GM21447 (cell line): Measurements from ENCODE around the gene ELF4.

ENCODE experiments used
- ATAC-seq: cut with Tn5 transposase; IDR thresholded peaks from one replicate; pipeline ENCODE4 v1.9.1; 2021; ENCODE audit not compliant: unreplicated experiment

The ELF4 gene

GRCh38 chrX:130110379-130111219 lies at the start of gene ELF4:
Gene ELF4, minus strand, starts transcription at chrX:130110497. Its CDS starts 29,167 bp downstream, at chrX:130081330.
- ATAC-seq: peak; percentile 36

GRCh38 chrX:130159776-130160175 lies 49.5 kb upstream of the ELF4 start:
- ATAC-seq: no peak

- ATAC-seq: no peak
These were observed 48.0 kb upstream of the ELF4 start for GRCh38 chrX:130158311-130158710.

- no peak for ATAC-seq
These were observed 45.3 kb upstream of the ELF4 start for GRCh38 chrX:130155564-130155963.

GRCh38 chrX:130147631-130148030 lies 37.3 kb upstream of the ELF4 start:
- ATAC-seq: no peak

GRCh38 chrX:130145123-130145522 lies 34.8 kb upstream of the ELF4 start:
- no peak for ATAC-seq

- no peak for ATAC-seq
These were observed 34.2 kb upstream of the ELF4 start for GRCh38 chrX:130144509-130144908.

GRCh38 chrX:130139474-130140201 lies 29.3 kb upstream of the ELF4 start:
- no peak for ATAC-seq

- ATAC-seq: no peak
These were observed 26.7 kb upstream of the ELF4 start for GRCh38 chrX:130136961-130137360.

GRCh38 chrX:130136496-130136895 lies 26.2 kb upstream of the ELF4 start:
- ATAC-seq: no peak

GRCh38 chrX:130130990-130131389 lies 20.7 kb upstream of the ELF4 start:
- no peak for ATAC-seq

GRCh38 chrX:130125091-130125874 lies 15.0 kb upstream of the ELF4 start:
- ATAC-seq: no peak

- ATAC-seq: no peak
These were observed 14.3 kb upstream of the ELF4 start for GRCh38 chrX:130124577-130124976.

- no peak for ATAC-seq
These were observed 11.2 kb upstream of the ELF4 start for GRCh38 chrX:130121505-130121800.

GRCh38 chrX:130120746-130121504 lies 10.6 kb upstream of the ELF4 start:
- ATAC-seq: peak; percentile 67

GRCh38 chrX:130120321-130120731 lies 10.0 kb upstream of the ELF4 start:
- ATAC-seq: peak; percentile 47

- no peak for ATAC-seq
These were observed 9.1 kb upstream of the ELF4 start for GRCh38 chrX:130119312-130119898.

- ATAC-seq: no peak
These were observed 8.4 kb upstream of the ELF4 start for GRCh38 chrX:130118441-130119311.

- ATAC-seq: no peak
These were observed 6.9 kb upstream of the ELF4 start for GRCh38 chrX:130117166-130117565.
